H1 (cell line): Measurements from ENCODE around the gene OR2T6. TPM values are rescaled to one million over a fixed set of nuclear protein-coding genes. Genes with fewer than 3 reads are reported as not detected.

ENCODE experiments used
- CTCF ChIA-PET: fragments of 300-600 bp; sonication (Branson Sonifier 250); formaldehyde crosslinking; loops from one replicate; lab custom pipeline; 2021; ENCODE audit not compliant: partially characterized antibody; lab: Charles Lee
- POLR2A ChIA-PET: fragments of 300-600 bp; sonication (Branson Sonifier 250); formaldehyde crosslinking; loops from one replicate; lab custom pipeline; 2021; ENCODE audit warnings: inconsistent platforms; ENCODE audit not compliant: partially characterized antibody; lab: Charles Lee
- DNase-seq, 2 experiments: peaks; one replicate each; pipeline versions ENCODE4 v3.0.0 to v3.0.0-alpha.2; 2010 to 2022; ENCODE audit warnings: low spot score in 2 of 2, low read depth in 1 of 2, mixed read lengths in 1 of 2
- FAIRE-seq: peaks from 2 replicates; lab custom pipeline; 2011; peaks lifted over from hg19 to GRCh38; lab: Jason Lieb, UNC
- H2AFZ ChIP-seq: 2 replicates; pipeline ENCODE4 v1.8.1; 2012; ENCODE audit warnings: low read length, inconsistent platforms
- H2AK5ac ChIP-seq: 2 replicates; pipeline ENCODE4 v1.6.1; 2013; ENCODE audit warnings: low read depth, low read length
- H2BK120ac ChIP-seq: replicated peaks from 2 replicates; pipeline ENCODE3; 2013; ENCODE audit warnings: low read depth, low read length, inconsistent platforms
- H2BK12ac ChIP-seq: 2 replicates; pipeline ENCODE4 v1.6.1; 2013; ENCODE audit warnings: low read depth, low read length
- H2BK15ac ChIP-seq: 2 replicates; pipeline ENCODE4 v1.6.1; 2013; ENCODE audit warnings: low read length
- H2BK20ac ChIP-seq: 2 replicates; pipeline ENCODE4 v1.6.1; 2013; ENCODE audit warnings: low read length
- H2BK5ac ChIP-seq: 2 replicates; pipeline ENCODE4 v1.6.1; 2013; ENCODE audit warnings: low read depth, low read length
- H3K14ac ChIP-seq: 2 replicates; pipeline ENCODE4 v1.6.1; 2013; ENCODE audit warnings: inconsistent platforms; ENCODE audit not compliant: insufficient read length
- H3K18ac ChIP-seq: 2 replicates; pipeline ENCODE4 v1.6.1; 2013; ENCODE audit warnings: low read length; ENCODE audit errors: extremely low read depth
- H3K23ac ChIP-seq: 2 replicates; pipeline ENCODE4 v1.6.1; 2013; ENCODE audit warnings: inconsistent platforms; ENCODE audit not compliant: insufficient read length
- H3K23me2 ChIP-seq: 2 replicates; pipeline ENCODE4 v1.6.1; 2013; ENCODE audit warnings: low read depth, low read length
- H3K27ac ChIP-seq: 2 replicates; pipeline ENCODE4 v1.6.1; 2011; ENCODE audit warnings: low read depth, low read length, inconsistent platforms
- H3K27me3 ChIP-seq, 4 experiments: replicated peaks in 1 of 4; 1 replicate in 1 of 4; 2 replicates in 3 of 4; pipeline versions ENCODE4 v1.6.1 to v1.8.1; 2011 to 2013; ENCODE audit warnings: low read length in 3 of 4, mild to moderate bottlenecking in 3 of 4, inconsistent platforms in 2 of 4, mixed read lengths in 2 of 4, moderate library complexity in 1 of 4; ENCODE audit not compliant: control insufficient read depth in 3 of 4, insufficient read depth in 3 of 4; ENCODE audit errors: extremely low read depth in 1 of 4
- H3K36me3 ChIP-seq, 4 experiments: 2 replicates each; pipeline versions ENCODE4 v1.6.1 to v1.8.1; 2011 to 2013; ENCODE audit warnings: mild to moderate bottlenecking in 4 of 4, low read length in 3 of 4, moderate library complexity in 2 of 4, control low read depth in 1 of 4, inconsistent platforms in 1 of 4; ENCODE audit not compliant: insufficient read depth in 4 of 4, control insufficient read depth in 2 of 4
- H3K4ac ChIP-seq: replicated peaks from 2 replicates; pipeline ENCODE3; 2013; ENCODE audit warnings: low read length, low read depth, mixed read lengths, inconsistent platforms; ENCODE audit not compliant: insufficient read length
- H3K4me1 ChIP-seq, 4 experiments: replicated peaks in 1 of 4; 1 replicate in 1 of 4; 2 replicates in 3 of 4; pipeline versions ENCODE4 v1.6.1 to v1.8.1; 2011 to 2013; ENCODE audit warnings: low read length in 3 of 4, inconsistent platforms in 2 of 4, mixed read lengths in 1 of 4; ENCODE audit not compliant: insufficient read depth in 4 of 4, control insufficient read depth in 3 of 4
- H3K4me2 ChIP-seq, 2 experiments: 2 replicates each; pipeline versions ENCODE4 v1.6.1 to v1.8.1; 2011 to 2013; ENCODE audit warnings: low read depth in 2 of 2, low read length in 2 of 2, control low read depth in 1 of 2, inconsistent platforms in 1 of 2, mild to moderate bottlenecking in 1 of 2; ENCODE audit not compliant: insufficient read depth in 1 of 2
- H3K4me3 ChIP-seq, 4 experiments: fragments of 200-600, 300-600 bp in 1 of 4; sonication (generic), shearing (Covaris generic), sonication (Bioruptor Twin) in 1 of 4; 2 replicates each; pipeline versions ENCODE4 v1.5.1 to v1.8.1; 2011 to 2016; ENCODE audit warnings: low read length in 4 of 4, low read depth in 3 of 4, control low read depth in 2 of 4, inconsistent platforms in 2 of 4, mild to moderate bottlenecking in 2 of 4, mixed read lengths in 1 of 4, moderate library complexity in 1 of 4; ENCODE audit not compliant: insufficient read depth in 2 of 4; ENCODE audit errors: extremely low read depth in 1 of 4
- H3K56ac ChIP-seq: replicated peaks from 2 replicates; pipeline ENCODE3; 2013; ENCODE audit warnings: low read depth, mild to moderate bottlenecking, mixed read lengths, low read length, inconsistent platforms; ENCODE audit not compliant: insufficient read length
- H3K79me1 ChIP-seq: 2 replicates; pipeline ENCODE4 v1.6.1; 2013; ENCODE audit warnings: low read depth, low read length, control low read depth
- H3K79me2 ChIP-seq, 2 experiments: 2 replicates each; pipeline versions ENCODE4 v1.6.1 to v1.8.1; 2012 to 2013; ENCODE audit warnings: low read length in 2 of 2, mild to moderate bottlenecking in 2 of 2, inconsistent platforms in 1 of 2; ENCODE audit not compliant: insufficient read depth in 2 of 2, control insufficient read depth in 1 of 2
- H3K9ac ChIP-seq, 4 experiments: replicated peaks in 1 of 4; 1 replicate in 1 of 4; 2 replicates in 3 of 4; pipeline versions ENCODE4 v1.6.1 to v1.8.1; 2011 to 2013; ENCODE audit warnings: low read depth in 3 of 4, low read length in 3 of 4, control low read depth in 2 of 4, mild to moderate bottlenecking in 2 of 4, moderate library complexity in 2 of 4, inconsistent platforms in 1 of 4; ENCODE audit errors: extremely low read depth in 1 of 4
- H3K9me3 ChIP-seq, 2 experiments: 2 replicates each; pipeline versions ENCODE4 v1.6.1 to v1.8.1; 2012 to 2013; ENCODE audit warnings: mild to moderate bottlenecking in 2 of 2, moderate library complexity in 2 of 2, control low read depth in 1 of 2, inconsistent platforms in 1 of 2, low read depth in 1 of 2, low read length in 1 of 2, mixed read lengths in 1 of 2; ENCODE audit not compliant: insufficient read depth in 2 of 2
- H4K20me1 ChIP-seq, 2 experiments: replicated peaks in 1 of 2; 2 replicates each; pipeline versions ENCODE3 to v1.8.1; 2011 to 2013; ENCODE audit warnings: inconsistent platforms in 2 of 2, low read length in 2 of 2, mild to moderate bottlenecking in 1 of 2; ENCODE audit not compliant: insufficient read depth in 2 of 2, control insufficient read depth in 1 of 2
- H4K5ac ChIP-seq: 2 replicates; pipeline ENCODE4 v1.6.1; 2013; ENCODE audit warnings: low read length, low read depth, mixed read lengths, inconsistent platforms; ENCODE audit not compliant: insufficient read length
- H4K8ac ChIP-seq: 2 replicates; pipeline ENCODE4 v1.8.0; 2013; ENCODE audit warnings: mild to moderate bottlenecking, moderate library complexity, low read length, inconsistent platforms; ENCODE audit not compliant: insufficient read depth; ENCODE audit errors: extremely low read depth
- H4K91ac ChIP-seq: replicated peaks from 2 replicates; pipeline ENCODE3; 2013; ENCODE audit warnings: low read length, mixed read lengths, inconsistent platforms; ENCODE audit not compliant: insufficient read length
- RFX5 ChIP-seq: IDR thresholded peaks from 2 replicates; pipeline ENCODE4 v1.6.1; 2011; ENCODE audit warnings: low read depth, low read length, improper control_type of control experiment, borderline replicate concordance
- WGBS, 2 experiments: shearing (Covaris generic) in 1 of 2; methylation state at CpG; one replicate each; pipeline versions ENCODE4 v1.1.6 to v1.1.7; 2013 to 2015; ENCODE audit warnings: low lambda C conversion rate in 2 of 2, mixed read lengths in 2 of 2, inconsistent platforms in 1 of 2, low coverage in 1 of 2, missing lambda C conversion rate in 1 of 2; ENCODE audit not compliant: insufficient replicate concordance in 2 of 2, insufficient coverage in 1 of 2, insufficient read length in 1 of 2; ENCODE audit errors: extremely low coverage in 1 of 2, missing lambda C conversion rate in 1 of 2; 5-methylcytosine and 5-hydroxymethylcytosine counted together
- polyA plus RNA-seq, 7 experiments: library from polyadenylated mRNA; depleted of rRNA in 3 of 7; stranded (reverse) in 5 of 7; unstranded in 2 of 7; fragments of >200 nt in 5 of 7; fragments of 200-250 nt in 2 of 7; gene quantifications; 1 replicate in 5 of 7; 2 replicates in 1 of 7; 4 replicates in 1 of 7; pipeline versions ENCODE4 v1.2.1 to v1.2.3, GENCODE V29; 2011 to 2013; ENCODE audit warnings: missing spikeins in 2 of 7, mixed read lengths in 2 of 7
- total RNA-seq: library from RNA; stranded (reverse); fragmentation: NEBNext Ultra II Directional; extraction: Animal tissue kit (Norgen Biotek cat#: 25700); gene quantifications from 2 replicates; pipeline ENCODE4 v1.2.1, GENCODE V29; 2021

The OR2T6 gene
- total and polyA plus RNA-seq, 2 of the 8 experiments (the other 6 are each of a cell fraction or from before 2014, with no cell fraction given) = not detected

DNA sequence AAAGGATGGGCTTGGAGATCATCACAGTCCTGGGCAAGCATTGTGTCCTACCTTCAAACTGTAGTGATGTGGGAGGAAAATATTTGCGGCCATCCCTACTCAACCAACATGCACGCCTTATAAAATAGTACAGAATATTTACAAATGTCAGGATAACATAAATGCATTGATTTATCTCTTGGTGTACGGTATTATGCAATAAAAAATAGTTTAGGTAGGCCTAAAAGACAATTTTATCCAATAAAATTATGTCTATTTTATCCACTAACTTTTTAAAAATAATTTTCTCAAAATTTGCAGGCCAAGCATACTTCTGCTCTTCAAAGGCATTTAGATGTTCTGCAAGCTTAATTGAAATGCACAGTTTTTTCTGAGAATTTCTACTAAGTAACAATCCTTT is 27.2 kb downstream of the OR2T6 start, which contains the start of gene OR2T1:
TSS of gene OR2T1 (plus strand) at position 301 of the 400 bp plus-strand sequence. CDS start 3,100 bp downstream, outside the sequence.
- H3K18ac ChIP-seq = no peak within 1 kb of the TSS
- CTCF ChIA-PET = no interaction called here
- H2BK5ac ChIP-seq = no peak within 1 kb of the TSS
- H2BK120ac ChIP-seq = no peak within 1 kb of the TSS
- no peak within 1 kb of the TSS for H3K56ac ChIP-seq
- no peak within 1 kb of the TSS for H4K8ac ChIP-seq
- H4K20me1 ChIP-seq = no peaks in the 10 kb centered on the region
- no peak within 1 kb of the TSS for H3K4me2 ChIP-seq
- H3K79me1 ChIP-seq = no peaks in the 10 kb centered on the region
- WGBS, 2 experiments = 54% methylated on average over 3 of the region's 3 CpGs; no CpG with 5 or more reads in 1 of the 2 experiments
- H3K9ac ChIP-seq = no peak within 1 kb of the TSS
- no peaks in the 10 kb centered on the region for H3K4me1 ChIP-seq
- H3K27me3 ChIP-seq = no peaks in the 10 kb centered on the region
- TF ChIP-seq RFX5 = no peak
- TF ChIP-seq, all 59 proteins: peak for 0
- Histone ChIP-seq H2BK20ac (no peak within 1 kb of the TSS), H3K79me2 (no peaks in the 10 kb centered on the region), H3K36me3 (no peaks in the 10 kb centered on the region), H3K23ac (no peak within 1 kb of the TSS), H3K4ac (no peak within 1 kb of the TSS), H4K91ac (no peak within 1 kb of the TSS), H3K9me3 (peaks cover 77 to 79% of the 10 kb centered on the region in 2 experiments), H2AK5ac (no peak within 1 kb of the TSS), H3K27ac (no peak within 1 kb of the TSS), H4K5ac (no peak within 1 kb of the TSS), H2BK12ac (no peak within 1 kb of the TSS), H3K23me2 (no peaks in the 10 kb centered on the region), H3K14ac (no peak within 1 kb of the TSS), H3K4me3 (no peak within 1 kb of the TSS; a peak in 1 of 8 replicates), H2BK15ac (no peak within 1 kb of the TSS), H2AFZ (no peak within 1 kb of the TSS)
- FAIRE-seq (no peak), DNase-seq (no peak)
- POLR2A ChIA-PET = no interaction called here
